ENCODE results near the gene ZDHHC17.

Gene ZDHHC17

GRCh38 chr12:76810671-76811419, 46.9 kb downstream of the ZDHHC17 start:
- H3K27me3 ChIP-seq (replicated peaks; ENCODE audit: control insufficient read depth, insufficient read depth, low read length), result no peaks in the 10 kb centered on the region
- no peaks in the 10 kb centered on the region; the same call in 1 of the 2 replicates for H3K36me3 ChIP-seq (ENCODE audit: control insufficient read depth, insufficient read depth, low read length)
- H3K4me3 ChIP-seq (replicated peaks; ENCODE audit: low read depth, low read length), result no peak overlapping the region
- DNase-seq (ENCODE audit: extremely low read depth, insufficient read length), result no peak
- no peak for TF ChIP-seq CTCF (IDR thresholded peaks at IDR 0.05; ENCODE audit: insufficient read depth, low read length, poor library complexity, severe bottlenecking)

GRCh38 chr12:76811976-76812375, 48.1 kb downstream of the ZDHHC17 start:
- Histone ChIP-seq H3K36me3 (ENCODE audit: control insufficient read depth, insufficient read depth, low read length) (no peaks in the 10 kb centered on the region; the same call in 1 of the 2 replicates), H3K4me3 (replicated peaks; ENCODE audit: low read depth, low read length) (no peak overlapping the region), H3K27me3 (replicated peaks; ENCODE audit: control insufficient read depth, insufficient read depth, low read length) (no peaks in the 10 kb centered on the region)
- TF ChIP-seq CTCF (IDR thresholded peaks at IDR 0.05; ENCODE audit: insufficient read depth, low read length, poor library complexity, severe bottlenecking), result no peak
- DNase-seq (ENCODE audit: extremely low read depth, insufficient read length), result no peak

GRCh38 chr12:76813265-76813664, 49.4 kb downstream of the ZDHHC17 start:
- no peaks in the 10 kb centered on the region; the same call in 1 of the 2 replicates for H3K36me3 ChIP-seq (ENCODE audit: control insufficient read depth, insufficient read depth, low read length)
- no peak for TF ChIP-seq CTCF (IDR thresholded peaks at IDR 0.05; ENCODE audit: insufficient read depth, low read length, poor library complexity, severe bottlenecking)

GRCh38 chr12:76813972-76814371, 50.1 kb downstream of the ZDHHC17 start:
- H3K4me3 ChIP-seq (replicated peaks; ENCODE audit: low read depth, low read length), result no peak overlapping the region
- DNase-seq (ENCODE audit: extremely low read depth, insufficient read length), result no peak
- H3K27me3 ChIP-seq (replicated peaks; ENCODE audit: control insufficient read depth, insufficient read depth, low read length), result no peaks in the 10 kb centered on the region
- no peak for TF ChIP-seq CTCF (IDR thresholded peaks at IDR 0.05; ENCODE audit: insufficient read depth, low read length, poor library complexity, severe bottlenecking)
- no peaks in the 10 kb centered on the region; the same call in 1 of the 2 replicates for H3K36me3 ChIP-seq (ENCODE audit: control insufficient read depth, insufficient read depth, low read length)

More at GRCh38 chr12:76813265-76813664, 49.4 kb downstream of the ZDHHC17 start:
- H3K4me3 ChIP-seq (replicated peaks; ENCODE audit: low read depth, low read length), result no peak overlapping the region
- no peak for DNase-seq (ENCODE audit: extremely low read depth, insufficient read length)
- H3K27me3 ChIP-seq (replicated peaks; ENCODE audit: control insufficient read depth, insufficient read depth, low read length), result no peaks in the 10 kb centered on the region

- H3K27me3 ChIP-seq (replicated peaks; ENCODE audit: control insufficient read depth, insufficient read depth, low read length), result no peaks in the 10 kb centered on the region
- TF ChIP-seq CTCF (IDR thresholded peaks at IDR 0.05; ENCODE audit: insufficient read depth, low read length, poor library complexity, severe bottlenecking), result peak; percentile 36
- peaks cover 1% of the 10 kb centered on the region; the same call in 1 of the 2 replicates for H3K36me3 ChIP-seq (ENCODE audit: control insufficient read depth, insufficient read depth, low read length)
- DNase-seq (ENCODE audit: extremely low read depth, insufficient read length), result no peak
- H3K4me3 ChIP-seq (replicated peaks; ENCODE audit: low read depth, low read length), result no peak overlapping the region
These were observed 57.1 kb downstream of the ZDHHC17 start for GRCh38 chr12:76820888-76821482.

Measured in GM06990 (cell line).